Measurements from ENCODE around the gene RASGRF2.

The RASGRF2 gene

GRCh38 chr5:81145329-81145935 is 185.3 kb downstream of the RASGRF2 start:
- no peak for DNase-seq

GRCh38 chr5:81146031-81146430 is 185.9 kb downstream of the RASGRF2 start:
- no peak for DNase-seq

GRCh38 chr5:81147011-81147885 is 187.1 kb downstream of the RASGRF2 start:
- no peak for DNase-seq

- no peak for DNase-seq
Measured at GRCh38 chr5:81147886-81148571, 187.9 kb downstream of the RASGRF2 start.

GRCh38 chr5:81151546-81151945 is 191.4 kb downstream of the RASGRF2 start:
- DNase-seq, result no peak

GRCh38 chr5:81154725-81155124 is 194.6 kb downstream of the RASGRF2 start:
- no peak for DNase-seq

- DNase-seq, result no peak
Measured at GRCh38 chr5:81156732-81157131, 196.6 kb downstream of the RASGRF2 start.

- no peak for DNase-seq
Measured at GRCh38 chr5:81161012-81161601, 200.9 kb downstream of the RASGRF2 start.

- DNase-seq, result no peak
Measured at GRCh38 chr5:81162501-81162900, 202.3 kb downstream of the RASGRF2 start.

GRCh38 chr5:81163651-81164050 is 203.5 kb downstream of the RASGRF2 start:
- no peak for DNase-seq

GRCh38 chr5:81164476-81164875 is 204.3 kb downstream of the RASGRF2 start:
- DNase-seq, result no peak

- DNase-seq, result no peak
Measured at GRCh38 chr5:81164936-81165335, 204.8 kb downstream of the RASGRF2 start.

- DNase-seq, result no peak
Measured at GRCh38 chr5:81165493-81166119, 205.4 kb downstream of the RASGRF2 start.

GRCh38 chr5:81166430-81166829 is 206.3 kb downstream of the RASGRF2 start:
- no peak for DNase-seq

- no peak for DNase-seq
Measured at GRCh38 chr5:81167078-81167477, 206.9 kb downstream of the RASGRF2 start.

GRCh38 chr5:81167544-81167943 is 207.4 kb downstream of the RASGRF2 start:
- DNase-seq, result no peak

GRCh38 chr5:81169924-81170323 is 209.8 kb downstream of the RASGRF2 start:
- DNase-seq, result no peak

- DNase-seq, result no peak
Measured at GRCh38 chr5:81171769-81172168, 211.6 kb downstream of the RASGRF2 start.

- DNase-seq, result no peak
Measured at GRCh38 chr5:81172710-81173109, 212.5 kb downstream of the RASGRF2 start.

- DNase-seq, result no peak
Measured at GRCh38 chr5:81177061-81177460, 216.9 kb downstream of the RASGRF2 start.

- DNase-seq, result no peak
Measured at GRCh38 chr5:81179959-81180358, 219.8 kb downstream of the RASGRF2 start.

GRCh38 chr5:81180780-81181460 is 220.8 kb downstream of the RASGRF2 start:
- no peak for DNase-seq

Measured in SIG-M5 (cell line).